RWPE1 (cell line): Measurements from ENCODE around the gene GANC.
"Not testable (repeated sequence)": the region's sequence is repeated elsewhere in the genome, so short reads cannot be mapped to it uniquely, and the experiment has no call there.

Source experiments
- CTCF ChIA-PET: fragments of 350-600 bp; sonication (Branson Sonifier 250); formaldehyde crosslinking; extraction: SDS; loops from one replicate; lab custom pipeline; 2021; lab: Yijun Ruan, JAX
- POLR2A ChIA-PET: fragments of 400-600 bp; formaldehyde crosslinking; extraction: SDS; loops from one replicate; lab custom pipeline; 2020; ENCODE audit warnings: antibody characterized with exemption; ENCODE audit not compliant: low non-redundant PET; lab: Yijun Ruan, JAX
- DNase-seq: peaks from one replicate; pipeline ENCODE4 v3.0.0; 2012; ENCODE audit warnings: low spot score
- H3K27ac ChIP-seq: fragments of 450-650 bp; 2 replicates; pipeline ENCODE4 v1.5.1; 2017
- CTCF ChIP-seq: fragments of 450-650 bp; conservative IDR thresholded peaks from 2 replicates; pipeline ENCODE4 v1.5.1; 2017; ENCODE audit warnings: low read depth, mild to moderate bottlenecking

The GANC gene

GRCh38 chr15:42286445-42287029 is 13.5 kb downstream of the GANC start:
- H3K27ac ChIP-seq = no peak overlapping the region
- no peak for DNase-seq
- ChIA-PET CTCF (no interaction called here), POLR2A (no interaction called here)
- TF ChIP-seq CTCF = no peak

DNA sequence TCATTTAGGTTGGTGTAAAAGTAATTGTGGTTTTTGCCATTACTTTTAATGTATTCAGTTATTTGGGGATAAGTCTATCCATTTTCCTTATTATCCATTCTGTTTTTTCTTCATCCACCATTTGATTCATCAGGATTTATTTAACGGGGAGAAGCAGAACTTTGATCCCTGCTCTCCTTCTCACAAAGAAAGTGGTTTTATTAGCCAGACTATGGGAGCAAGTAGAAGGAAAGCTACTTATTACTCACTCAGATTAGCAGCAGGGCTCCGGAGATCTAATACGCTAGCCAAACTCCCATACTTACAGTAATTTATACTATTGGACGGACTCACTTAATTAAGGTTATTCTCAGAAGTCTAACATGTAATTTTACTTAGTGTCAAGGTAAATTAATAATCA is 14.9 kb downstream of the GANC start:
- DNase-seq = no peak
- TF ChIP-seq CTCF = no peak
- ChIA-PET POLR2A (no interaction called here), CTCF (no interaction called here)
- no peak overlapping the region for H3K27ac ChIP-seq

GRCh38 chr15:42289166-42289565 is 16.2 kb downstream of the GANC start:
- TF ChIP-seq CTCF = no peak
- POLR2A ChIA-PET = no interaction called here
- CTCF ChIA-PET = interaction anchor here (0.6 kb wide), 2 partner anchors 68 to 1066 kb away, joined by 3 to 5 read pairs; no protein-coding TSS in a partner anchor
- DNase-seq = no peak
- H3K27ac ChIP-seq = no peak overlapping the region

- CTCF ChIA-PET, DNase-seq, POLR2A ChIA-PET, H3K27ac ChIP-seq: not testable (repeated sequence)
Observed at GRCh38 chr15:42301004-42301403, 28.0 kb downstream of the GANC start.

DNA sequence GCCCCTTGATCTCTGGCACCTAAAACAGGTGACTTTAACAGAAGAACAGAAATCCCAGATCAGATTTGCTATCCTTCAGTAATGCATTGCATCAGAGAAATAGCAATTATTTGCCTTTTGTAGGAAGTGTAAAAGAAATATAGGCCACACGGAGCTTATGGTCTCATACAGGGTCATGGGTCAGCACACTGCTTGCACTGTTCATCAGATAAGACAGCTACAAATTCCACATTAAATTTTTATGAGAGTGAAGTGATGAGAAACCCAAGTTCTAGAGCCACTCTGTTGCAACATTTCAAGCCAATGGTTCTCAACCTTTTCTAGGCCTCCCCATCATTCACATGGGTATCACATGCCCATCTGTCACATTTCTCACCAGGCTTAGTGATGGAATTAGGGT is 33.7 kb downstream of the GANC start:
- CTCF ChIA-PET = no interaction called here
- TF ChIP-seq CTCF = no peak

DNA sequence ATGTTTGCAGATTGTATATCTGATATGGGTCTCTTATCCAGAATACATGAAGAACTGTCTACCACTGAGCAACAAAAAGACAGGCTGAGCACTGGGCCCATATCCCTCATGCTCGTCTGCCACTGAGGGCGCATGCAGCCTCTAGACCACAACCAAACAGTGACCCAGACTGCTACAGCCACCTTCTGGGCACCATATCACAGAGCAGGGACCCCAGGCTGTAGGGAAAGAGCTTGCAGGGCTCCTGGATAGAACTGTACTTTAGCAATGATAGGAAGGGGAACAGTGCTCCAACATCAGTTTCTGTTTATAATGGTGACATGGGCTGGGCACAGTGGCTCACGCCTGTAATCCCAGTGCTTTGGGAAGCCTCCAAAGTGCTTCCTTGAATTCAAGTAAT is 40.5 kb downstream of the GANC start:
- ChIA-PET CTCF (interaction anchor here (0.6 to 0.7 kb wide), 2 partner anchors 11 to 1978 kb away, joined by 3 to 4 read pairs; no protein-coding TSS in a partner anchor), POLR2A (no interaction called here)

More for the DNA sequence above, 33.7 kb downstream of the GANC start:
- H3K27ac ChIP-seq = no peak overlapping the region
- POLR2A ChIA-PET = no interaction called here
- no peak for DNase-seq

More for the DNA sequence above, 40.5 kb downstream of the GANC start:
- TF ChIP-seq CTCF = no peak
- H3K27ac ChIP-seq = no peak overlapping the region
- DNase-seq = no peak
